NCI-H748 treated with DMSO at 0.1 percent for 48 hours (cell line): ENCODE results near the gene SMIM15.
"Not testable (repeated sequence)": the region's sequence is repeated elsewhere in the genome, so short reads cannot be mapped to it uniquely, and the experiment has no call there.

Experiments used
- DNase-seq: peaks from one replicate; lab custom pipeline; 2025; lab: John Stamatoyannopoulos, UW

Gene SMIM15

GRCh38 chr5:61162010-61162831 is at the start of gene SMIM15:
TSS of gene SMIM15 (minus strand) at chr5:61162468. CDS start at chr5:61160171, 2,297 bp downstream.
- peak; percentile 68 for DNase-seq

GRCh38 chr5:61207884-61208283 is 45.6 kb upstream of the SMIM15 start:
- no peak for DNase-seq

- DNase-seq, result no peak
These were observed 42.7 kb upstream of the SMIM15 start for GRCh38 chr5:61205013-61205412.

- DNase-seq, result no peak
These were observed 39.9 kb upstream of the SMIM15 start for GRCh38 chr5:61202213-61202612.

GRCh38 chr5:61200582-61201155 is 38.4 kb upstream of the SMIM15 start:
- DNase-seq, result no peak

GRCh38 chr5:61198606-61199005 is 36.3 kb upstream of the SMIM15 start:
- no peak for DNase-seq

- DNase-seq, result not testable (repeated sequence)
These were observed 25.6 kb upstream of the SMIM15 start for GRCh38 chr5:61187826-61188225.

GRCh38 chr5:61187352-61187751 is 25.1 kb upstream of the SMIM15 start:
- DNase-seq, result not testable (repeated sequence)

GRCh38 chr5:61186634-61187033 is 24.4 kb upstream of the SMIM15 start:
- DNase-seq, result no peak

- DNase-seq, result no peak
These were observed 22.4 kb upstream of the SMIM15 start for GRCh38 chr5:61184708-61185107.

GRCh38 chr5:61183538-61183937 is 21.3 kb upstream of the SMIM15 start:
- DNase-seq, result no peak

- DNase-seq, result no peak
These were observed 20.2 kb upstream of the SMIM15 start for GRCh38 chr5:61182449-61182848.

GRCh38 chr5:61180886-61181285 is 18.6 kb upstream of the SMIM15 start:
- DNase-seq, result no peak

GRCh38 chr5:61178702-61179101 is 16.4 kb upstream of the SMIM15 start:
- DNase-seq, result no peak

- DNase-seq, result no peak
These were observed 15.4 kb upstream of the SMIM15 start for GRCh38 chr5:61177716-61178115.

- DNase-seq, result no peak
These were observed 14.8 kb upstream of the SMIM15 start for GRCh38 chr5:61177070-61177469.

- DNase-seq, result no peak
These were observed 14.4 kb upstream of the SMIM15 start for GRCh38 chr5:61176631-61177030.

- DNase-seq, result no peak
These were observed 9.2 kb upstream of the SMIM15 start for GRCh38 chr5:61171479-61171878.

GRCh38 chr5:61168951-61169350 is 6.7 kb upstream of the SMIM15 start:
- DNase-seq, result no peak

GRCh38 chr5:61167382-61167781 is 5.1 kb upstream of the SMIM15 start:
- DNase-seq, result no peak

GRCh38 chr5:61163905-61164304 is 1.6 kb upstream of the SMIM15 start:
- DNase-seq, result no peak

- DNase-seq, result peak; percentile 41
These were observed 732 bp upstream of the SMIM15 start for GRCh38 chr5:61162832-61163567.

- no peak for DNase-seq
These were observed 1.8 kb downstream of the SMIM15 start for GRCh38 chr5:61160497-61160896.
